HepG2 (cell line): ENCODE data around the gene SLC7A10.

ENCODE experiments used
- BRCA1 ChIP-seq: sonication (generic); formaldehyde crosslinking; IDR thresholded peaks from 2 replicates; pipeline ENCODE4 v1.4.0; 2020; ENCODE audit warnings: missing genetic modification reagents
- HES4 ChIP-seq: sonication (generic); formaldehyde crosslinking; IDR thresholded peaks from 2 replicates; pipeline ENCODE4 v1.9.0; 2021; ENCODE audit warnings: mild to moderate bottlenecking, missing genetic modification reagents, borderline replicate concordance
- IRF2 ChIP-seq: IDR thresholded peaks from 2 replicates; pipeline ENCODE4 v1.6.1; 2018; ENCODE audit warnings: missing genetic modification reagents, missing compliant biosample characterization
- JUND ChIP-seq: sonication (generic); formaldehyde crosslinking; IDR thresholded peaks from 2 replicates; pipeline ENCODE4 v1.8.0; 2022; ENCODE audit warnings: mild to moderate bottlenecking, missing genetic modification reagents
- MAZ ChIP-seq, 2 experiments: sonication (generic) in 1 of 2; formaldehyde crosslinking in 1 of 2; IDR thresholded peaks; 2 replicates each; pipeline versions ENCODE4 v1.5.0 to v1.6.1; 2012 to 2020; ENCODE audit warnings: low read depth in 2 of 2, mild to moderate bottlenecking in 2 of 2, borderline replicate concordance in 1 of 2, improper control_type of control experiment in 1 of 2, low read length in 1 of 2, missing genetic modification reagents in 1 of 2, moderate library complexity in 1 of 2
- SMAD3 ChIP-seq: sonication (generic); formaldehyde crosslinking; IDR thresholded peaks from 2 replicates; pipeline ENCODE4 v1.4.0; 2020; ENCODE audit warnings: missing genetic modification reagents
- SMC3 ChIP-seq: IDR thresholded peaks from 2 replicates; pipeline ENCODE4 v1.6.1; 2011; ENCODE audit warnings: low read length, improper control_type of control experiment
- TP53 ChIP-seq: sonication (generic); formaldehyde crosslinking; conservative IDR thresholded peaks from 2 replicates; pipeline ENCODE4 v1.4.0; 2020; ENCODE audit warnings: missing genetic modification reagents
- ZNF234 ChIP-seq: sonication (generic); formaldehyde crosslinking; conservative IDR thresholded peaks from 2 replicates; pipeline ENCODE4 v1.5.1; 2020; ENCODE audit warnings: mild to moderate bottlenecking, missing genetic modification reagents
- ZNF3 ChIP-seq: IDR thresholded peaks from 2 replicates; pipeline ENCODE4 v1.7.0; 2017; ENCODE audit warnings: inconsistent platforms
- ZNF766 ChIP-seq: sonication (generic); formaldehyde crosslinking; IDR thresholded peaks from 2 replicates; pipeline ENCODE4 v1.5.0; 2020; ENCODE audit warnings: missing genetic modification reagents, borderline replicate concordance
- TF ChIP-seq, protein P1 (sequence below): sonication (generic); formaldehyde crosslinking; IDR thresholded peaks from 2 replicates; pipeline ENCODE4 v1.5.0; 2020; ENCODE audit warnings: mild to moderate bottlenecking, missing genetic modification reagents, borderline replicate concordance
- TF ChIP-seq, protein P2 (sequence below): IDR thresholded peaks from 2 replicates; pipeline ENCODE4 v1.6.1; 2016; ENCODE audit warnings: low read depth, control low read depth
- TF ChIP-seq, protein P3 (sequence below): sonication (generic); formaldehyde crosslinking; IDR thresholded peaks from 2 replicates; pipeline ENCODE4 v1.5.0; 2020; ENCODE audit warnings: mild to moderate bottlenecking, missing genetic modification reagents, moderate library complexity

DNA sequence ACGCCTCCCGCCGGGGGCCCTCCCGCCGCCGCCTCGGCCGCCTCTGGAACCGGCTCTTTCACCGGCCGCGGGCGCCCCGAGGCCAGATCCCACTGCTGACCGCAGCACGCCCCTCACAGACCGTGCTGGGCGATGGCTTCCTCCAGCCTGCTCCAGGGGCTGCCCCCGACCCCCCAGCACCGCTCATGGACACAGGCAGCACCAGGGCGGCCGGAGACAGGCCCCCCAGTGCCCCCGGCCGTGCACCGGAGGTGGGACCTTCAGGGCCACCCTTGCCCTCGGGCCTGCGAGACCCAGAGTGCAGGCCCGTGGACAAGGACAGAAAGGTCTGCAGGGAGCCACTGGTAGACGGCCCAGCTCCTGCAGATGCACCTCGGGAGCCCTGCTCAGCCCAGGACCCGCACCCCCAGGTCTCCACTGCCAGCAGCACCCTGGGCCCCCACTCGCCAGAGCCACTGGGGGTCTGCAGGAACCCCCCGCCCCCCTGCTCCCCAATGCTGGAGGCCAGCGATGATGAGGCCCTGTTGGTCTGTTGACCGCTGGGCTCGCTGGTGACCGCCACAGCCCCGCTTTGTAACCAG is 18.5 kb downstream of the SLC7A10 start:
- TF ChIP-seq ZNF234 (CRISPR knock-in tag) (no peak), IRF2 (CRISPR knock-in tag) (no peak), TP53 (no peak), JUND (CRISPR knock-in tag) (no peak), MAZ (IDR thresholded peaks at IDR 0.05; ENCODE audit: borderline replicate concordance, low read depth, low read length) (no peak), MAZ (CRISPR knock-in tag; IDR thresholded peaks at IDR 0.05; ENCODE audit: low read depth) (no peak), SMAD3 (CRISPR knock-in tag) (no peak), ZNF3 (CRISPR knock-in tag) (no peak), HES4 (CRISPR knock-in tag) (no peak), ZNF766 (CRISPR knock-in tag) (no peak), BRCA1 (no peak), SMC3 (no peak)
- TF ChIP-seq, protein P1, sequence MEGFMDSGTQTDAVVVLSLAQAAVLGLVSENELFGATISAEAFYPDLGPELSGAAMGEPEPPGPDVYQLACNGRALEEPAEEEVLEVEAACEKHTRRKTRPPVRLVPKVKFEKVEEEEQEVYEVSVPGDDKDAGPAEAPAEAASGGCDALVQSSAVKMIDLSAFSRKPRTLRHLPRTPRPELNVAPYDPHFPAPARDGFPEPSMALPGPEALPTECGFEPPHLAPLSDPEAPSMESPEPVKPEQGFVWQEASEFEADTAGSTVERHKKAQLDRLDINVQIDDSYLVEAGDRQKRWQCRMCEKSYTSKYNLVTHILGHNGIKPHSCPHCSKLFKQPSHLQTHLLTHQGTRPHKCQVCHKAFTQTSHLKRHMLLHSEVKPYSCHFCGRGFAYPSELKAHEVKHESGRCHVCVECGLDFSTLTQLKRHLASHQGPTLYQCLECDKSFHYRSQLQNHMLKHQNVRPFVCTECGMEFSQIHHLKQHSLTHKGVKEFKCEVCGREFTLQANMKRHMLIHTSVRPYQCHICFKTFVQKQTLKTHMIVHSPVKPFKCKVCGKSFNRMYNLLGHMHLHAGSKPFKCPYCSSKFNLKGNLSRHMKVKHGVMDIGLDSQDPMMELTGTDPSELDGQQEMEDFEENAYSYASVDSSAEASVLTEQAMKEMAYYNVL (CRISPR knock-in tag): no peak
- TF ChIP-seq, protein P2, sequence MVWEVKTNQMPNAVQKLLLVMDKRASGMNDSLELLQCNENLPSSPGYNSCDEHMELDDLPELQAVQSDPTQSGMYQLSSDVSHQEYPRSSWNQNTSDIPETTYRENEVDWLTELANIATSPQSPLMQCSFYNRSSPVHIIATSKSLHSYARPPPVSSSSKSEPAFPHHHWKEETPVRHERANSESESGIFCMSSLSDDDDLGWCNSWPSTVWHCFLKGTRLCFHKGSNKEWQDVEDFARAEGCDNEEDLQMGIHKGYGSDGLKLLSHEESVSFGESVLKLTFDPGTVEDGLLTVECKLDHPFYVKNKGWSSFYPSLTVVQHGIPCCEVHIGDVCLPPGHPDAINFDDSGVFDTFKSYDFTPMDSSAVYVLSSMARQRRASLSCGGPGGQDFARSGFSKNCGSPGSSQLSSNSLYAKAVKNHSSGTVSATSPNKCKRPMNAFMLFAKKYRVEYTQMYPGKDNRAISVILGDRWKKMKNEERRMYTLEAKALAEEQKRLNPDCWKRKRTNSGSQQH: no peak
- TF ChIP-seq, protein P3, sequence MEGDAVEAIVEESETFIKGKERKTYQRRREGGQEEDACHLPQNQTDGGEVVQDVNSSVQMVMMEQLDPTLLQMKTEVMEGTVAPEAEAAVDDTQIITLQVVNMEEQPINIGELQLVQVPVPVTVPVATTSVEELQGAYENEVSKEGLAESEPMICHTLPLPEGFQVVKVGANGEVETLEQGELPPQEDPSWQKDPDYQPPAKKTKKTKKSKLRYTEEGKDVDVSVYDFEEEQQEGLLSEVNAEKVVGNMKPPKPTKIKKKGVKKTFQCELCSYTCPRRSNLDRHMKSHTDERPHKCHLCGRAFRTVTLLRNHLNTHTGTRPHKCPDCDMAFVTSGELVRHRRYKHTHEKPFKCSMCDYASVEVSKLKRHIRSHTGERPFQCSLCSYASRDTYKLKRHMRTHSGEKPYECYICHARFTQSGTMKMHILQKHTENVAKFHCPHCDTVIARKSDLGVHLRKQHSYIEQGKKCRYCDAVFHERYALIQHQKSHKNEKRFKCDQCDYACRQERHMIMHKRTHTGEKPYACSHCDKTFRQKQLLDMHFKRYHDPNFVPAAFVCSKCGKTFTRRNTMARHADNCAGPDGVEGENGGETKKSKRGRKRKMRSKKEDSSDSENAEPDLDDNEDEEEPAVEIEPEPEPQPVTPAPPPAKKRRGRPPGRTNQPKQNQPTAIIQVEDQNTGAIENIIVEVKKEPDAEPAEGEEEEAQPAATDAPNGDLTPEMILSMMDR (CRISPR knock-in tag): no peak
